Mononuclear cell (primary cell): ENCODE results near the gene RAD51AP1. TPM values are rescaled to one million over a fixed set of nuclear protein-coding genes. Genes with fewer than 3 reads are reported as not detected.
A peak's percentile ranks its signal among the peaks of the same experiment; 100 is the strongest.
"Not testable (repeated sequence)": the region's sequence is repeated elsewhere in the genome, so short reads cannot be mapped to it uniquely, and the experiment has no call there.

Source experiments
- H3K27me3 ChIP-seq: 2 replicates; pipeline ENCODE4 v1.6.0; 2011; ENCODE audit warnings: low read length, control low read depth; ENCODE audit not compliant: insufficient read depth
- H3K4me1 ChIP-seq: 2 replicates; pipeline ENCODE4 v1.5.1; 2011; ENCODE audit warnings: mild to moderate bottlenecking, low read length, control low read depth; ENCODE audit not compliant: insufficient read depth
- H3K4me3 ChIP-seq: 2 replicates; pipeline ENCODE4 v1.5.1; 2011; ENCODE audit warnings: mild to moderate bottlenecking, low read length, moderate library complexity
- H3K9me3 ChIP-seq: 2 replicates; pipeline ENCODE4 v1.5.1; 2011; ENCODE audit warnings: low read depth, mild to moderate bottlenecking, control low read depth, low read length
- total RNA-seq: library from RNA; depleted of rRNA; stranded (reverse); fragments of >200 nt; gene quantifications from one replicate; pipeline ENCODE4 v1.2.3, GENCODE V29; 2012

The RAD51AP1 gene
- 1.0 TPM for total RNA-seq

- H3K9me3 ChIP-seq: no peaks in the 10 kb centered on the region
- H3K4me3 ChIP-seq: peak within 1 kb of the TSS; percentile 98
- H3K27me3 ChIP-seq: no peaks in the 10 kb centered on the region
- H3K4me1 ChIP-seq: peaks cover 20% of the 10 kb centered on the region
Observed at GRCh38 chr12:4538207-4539160, at the start of gene RAD51AP1. RAD51AP1 (plus strand) TSS chr12:4538890; CDS start chr12:4538940, 50 bp downstream.

GRCh38 chr12:4489556-4489955 lies 49.1 kb upstream of the RAD51AP1 start:
- H3K27me3 ChIP-seq: no peaks in the 10 kb centered on the region
- no peaks in the 10 kb centered on the region for H3K4me1 ChIP-seq
- no peak overlapping the region for H3K4me3 ChIP-seq
- H3K9me3 ChIP-seq: no peaks in the 10 kb centered on the region

- no peaks in the 10 kb centered on the region for H3K27me3 ChIP-seq
- no peak overlapping the region for H3K4me3 ChIP-seq
- H3K4me1 ChIP-seq: no peaks in the 10 kb centered on the region
- no peaks in the 10 kb centered on the region for H3K9me3 ChIP-seq
Observed at GRCh38 chr12:4490973-4491372, 47.7 kb upstream of the RAD51AP1 start.

- Histone ChIP-seq H3K4me3 (no peak overlapping the region), H3K27me3 (no peaks in the 10 kb centered on the region), H3K4me1 (no peaks in the 10 kb centered on the region), H3K9me3 (no peaks in the 10 kb centered on the region)
Observed at GRCh38 chr12:4496145-4496838, 42.4 kb upstream of the RAD51AP1 start.

- Histone ChIP-seq H3K4me3 (no peak overlapping the region), H3K27me3 (no peaks in the 10 kb centered on the region), H3K4me1 (no peaks in the 10 kb centered on the region), H3K9me3 (no peaks in the 10 kb centered on the region)
Observed at GRCh38 chr12:4499186-4499585, 39.5 kb upstream of the RAD51AP1 start.

- Histone ChIP-seq H3K4me3 (no peak overlapping the region), H3K4me1 (no peaks in the 10 kb centered on the region), H3K9me3 (no peaks in the 10 kb centered on the region), H3K27me3 (no peaks in the 10 kb centered on the region)
Observed at GRCh38 chr12:4505376-4505986, 33.2 kb upstream of the RAD51AP1 start.

- Histone ChIP-seq H3K4me1 (no peaks in the 10 kb centered on the region), H3K4me3 (no peak overlapping the region), H3K9me3 (no peaks in the 10 kb centered on the region), H3K27me3 (no peaks in the 10 kb centered on the region)
Observed at GRCh38 chr12:4506430-4506829, 32.3 kb upstream of the RAD51AP1 start.

GRCh38 chr12:4506870-4507269 lies 31.8 kb upstream of the RAD51AP1 start:
- no peaks in the 10 kb centered on the region for H3K9me3 ChIP-seq
- H3K4me1 ChIP-seq: no peaks in the 10 kb centered on the region
- no peak overlapping the region for H3K4me3 ChIP-seq
- H3K27me3 ChIP-seq: no peaks in the 10 kb centered on the region

GRCh38 chr12:4508503-4508902 lies 30.2 kb upstream of the RAD51AP1 start:
- not testable (repeated sequence) for H3K4me1 ChIP-seq, H3K27me3 ChIP-seq, H3K4me3 ChIP-seq, H3K9me3 ChIP-seq

- not testable (repeated sequence) for H3K9me3 ChIP-seq, H3K27me3 ChIP-seq, H3K4me3 ChIP-seq, H3K4me1 ChIP-seq
Observed at GRCh38 chr12:4509269-4509668, 29.4 kb upstream of the RAD51AP1 start.

GRCh38 chr12:4518106-4518728 lies 20.5 kb upstream of the RAD51AP1 start:
- Histone ChIP-seq H3K27me3 (no peaks in the 10 kb centered on the region), H3K9me3 (no peaks in the 10 kb centered on the region), H3K4me1 (no peaks in the 10 kb centered on the region), H3K4me3 (no peak overlapping the region)

GRCh38 chr12:4523443-4523842 lies 15.2 kb upstream of the RAD51AP1 start:
- not testable (repeated sequence) for H3K27me3 ChIP-seq, H3K9me3 ChIP-seq, H3K4me1 ChIP-seq, H3K4me3 ChIP-seq

- no peaks in the 10 kb centered on the region for H3K9me3 ChIP-seq
- no peaks in the 10 kb centered on the region for H3K4me1 ChIP-seq
- H3K4me3 ChIP-seq: no peak overlapping the region
- H3K27me3 ChIP-seq: no peaks in the 10 kb centered on the region
Observed at GRCh38 chr12:4526923-4527546, 11.7 kb upstream of the RAD51AP1 start.

GRCh38 chr12:4530160-4530559 lies 8.5 kb upstream of the RAD51AP1 start:
- Histone ChIP-seq H3K27me3 (no peaks in the 10 kb centered on the region), H3K4me1 (no peaks in the 10 kb centered on the region), H3K9me3 (no peaks in the 10 kb centered on the region), H3K4me3 (no peak overlapping the region)
